GM15510 (cell line): ENCODE results near the gene CHCHD3.

Experiments
- POLR2A ChIP-seq: IDR thresholded peaks from 3 replicates; pipeline ENCODE4 v1.6.1; 2011; ENCODE audit warnings: borderline replicate concordance; ENCODE audit not compliant: insufficient read length; ENCODE audit errors: extremely low read depth

CHCHD3 gene

GRCh38 chr7:132861940-132862554, 219.8 kb downstream of the CHCHD3 start:
- no peak for TF ChIP-seq POLR2A

- no peak for TF ChIP-seq POLR2A
Observed at GRCh38 chr7:132861424-132861823, 220.5 kb downstream of the CHCHD3 start.

- no peak for TF ChIP-seq POLR2A
Observed at GRCh38 chr7:132859199-132859598, 222.7 kb downstream of the CHCHD3 start.

GRCh38 chr7:132858760-132859159, 223.1 kb downstream of the CHCHD3 start:
- TF ChIP-seq POLR2A = no peak

- TF ChIP-seq POLR2A = no peak
Observed at GRCh38 chr7:132858251-132858650, 223.6 kb downstream of the CHCHD3 start.

GRCh38 chr7:132857703-132858102, 224.2 kb downstream of the CHCHD3 start:
- TF ChIP-seq POLR2A = no peak

- no peak for TF ChIP-seq POLR2A
Observed at GRCh38 chr7:132857031-132857430, 224.9 kb downstream of the CHCHD3 start.

- no peak for TF ChIP-seq POLR2A
Observed at GRCh38 chr7:132856416-132856815, 225.5 kb downstream of the CHCHD3 start.

- TF ChIP-seq POLR2A = no peak
Observed at GRCh38 chr7:132855901-132856300, 226.0 kb downstream of the CHCHD3 start.

GRCh38 chr7:132854238-132854637, 227.7 kb downstream of the CHCHD3 start:
- no peak for TF ChIP-seq POLR2A

GRCh38 chr7:132847376-132847775, 234.5 kb downstream of the CHCHD3 start:
- no peak for TF ChIP-seq POLR2A

- no peak for TF ChIP-seq POLR2A
Observed at GRCh38 chr7:132846086-132846485, 235.8 kb downstream of the CHCHD3 start.

- no peak for TF ChIP-seq POLR2A
Observed at GRCh38 chr7:132842478-132842877, 239.4 kb downstream of the CHCHD3 start.

GRCh38 chr7:132840199-132840598, 241.7 kb downstream of the CHCHD3 start:
- no peak for TF ChIP-seq POLR2A

GRCh38 chr7:132838313-132838712, 243.6 kb downstream of the CHCHD3 start:
- no peak for TF ChIP-seq POLR2A

- no peak for TF ChIP-seq POLR2A
Observed at GRCh38 chr7:132837529-132837928, 244.4 kb downstream of the CHCHD3 start.

GRCh38 chr7:132836746-132837145, 245.1 kb downstream of the CHCHD3 start:
- TF ChIP-seq POLR2A = no peak
